Stimulated activated CD8-positive, alpha-beta memory T cell treated with anti-CD3 and anti-CD28 coated beads, Interleukin-7, amount 100 ng/mL, for 4 hours (primary cell): Measurements from ENCODE around the gene SLC35F5.
"Not testable (repeated sequence)": the region's sequence is repeated elsewhere in the genome, so short reads cannot be mapped to it uniquely, and the experiment has no call there.

Experiments used
- DNase-seq, 2 donors: peaks; one replicate each; pipeline ENCODE4 v3.0.0-alpha.2; 2020; ENCODE audit warnings: low read depth in 2 of 2

SLC35F5 gene

GRCh38 chr2:113755835-113756354 lies 547 bp downstream of the SLC35F5 start:
- DNase-seq: peak in 1 of 2 donors; percentile 40

GRCh38 chr2:113755035-113755834 lies 1.2 kb downstream of the SLC35F5 start:
- DNase-seq: no peak

- DNase-seq: no peak
These were observed 2.3 kb downstream of the SLC35F5 start for GRCh38 chr2:113754160-113754559.

GRCh38 chr2:113750385-113750784 lies 6.1 kb downstream of the SLC35F5 start:
- no peak for DNase-seq

DNA sequence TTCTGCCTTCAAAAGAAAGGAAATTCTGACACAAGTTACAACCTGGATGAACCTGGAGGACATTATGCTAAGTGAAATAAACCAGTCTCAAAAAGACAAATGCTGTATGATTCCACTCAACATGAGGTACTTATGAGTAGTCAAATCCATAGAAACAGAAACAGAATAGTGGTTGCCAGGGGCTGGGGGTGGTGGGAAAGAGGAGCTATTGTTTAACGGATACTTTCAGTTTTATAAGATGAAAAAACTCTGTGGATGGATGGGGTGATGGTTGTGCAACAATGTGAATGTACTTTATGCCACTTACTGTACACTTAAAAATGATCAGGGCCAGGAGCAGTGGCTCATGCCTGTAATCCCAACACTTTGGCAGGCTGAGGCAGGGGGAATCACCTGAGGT lies 15.4 kb downstream of the SLC35F5 start:
- no peak for DNase-seq

- no peak for DNase-seq
These were observed 16.6 kb downstream of the SLC35F5 start for GRCh38 chr2:113739849-113740248.

DNA sequence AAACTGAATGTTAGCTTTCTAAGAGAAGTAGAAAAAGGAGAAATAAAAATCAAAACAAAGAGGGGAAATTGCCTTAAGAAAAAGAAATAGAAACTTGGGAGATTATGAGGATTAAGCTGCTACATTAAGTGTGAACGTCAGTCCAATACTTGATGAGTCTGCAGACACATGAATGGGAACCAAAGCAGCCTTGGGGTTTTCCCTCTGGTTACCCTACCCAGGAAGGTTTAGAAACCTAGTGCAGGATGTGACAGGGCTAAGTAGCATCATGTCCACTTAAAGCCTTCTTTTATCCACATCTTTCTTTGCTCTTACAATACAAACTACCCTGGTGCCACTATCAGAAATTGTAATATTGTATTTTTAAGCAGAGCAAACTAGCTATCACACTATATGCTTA lies 22.3 kb downstream of the SLC35F5 start:
- DNase-seq: no peak

DNA sequence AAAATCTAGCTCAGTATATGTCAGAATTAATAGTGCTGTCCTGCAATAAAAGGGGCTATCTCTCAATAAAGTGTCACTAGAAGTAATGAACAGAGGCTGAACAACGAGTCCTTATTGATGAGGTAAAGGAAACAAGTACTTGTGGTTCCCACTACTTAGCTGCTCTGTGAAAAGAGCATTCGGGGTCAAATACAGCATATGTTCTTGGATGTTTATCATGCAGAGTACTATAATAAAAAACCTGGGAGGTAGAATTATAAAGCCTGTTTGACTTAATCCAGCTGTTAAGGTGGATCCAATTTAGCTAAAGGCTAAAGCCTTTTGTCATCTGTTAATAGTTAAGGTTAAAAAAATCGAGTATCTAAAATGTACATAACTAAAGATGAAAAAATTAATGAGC lies 32.4 kb downstream of the SLC35F5 start:
- DNase-seq: no peak

DNA sequence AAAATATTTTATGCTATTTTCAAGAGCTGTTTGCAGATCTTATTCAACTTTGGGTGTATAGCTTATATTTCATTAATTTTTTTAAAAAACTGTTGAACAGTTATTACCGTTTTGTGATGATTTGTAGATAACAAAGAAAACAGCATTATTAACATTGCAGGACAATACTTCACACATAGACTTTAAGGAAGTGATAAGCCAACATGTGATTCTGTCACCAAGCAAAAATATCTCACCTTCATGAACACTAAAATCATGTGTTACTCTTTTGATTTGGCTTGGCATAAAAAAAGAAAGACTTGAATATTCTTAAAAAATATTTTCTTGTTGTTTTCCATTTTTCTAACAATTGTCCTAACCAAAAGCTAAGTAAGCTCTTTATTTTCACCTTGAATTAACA lies 33.0 kb downstream of the SLC35F5 start:
- DNase-seq: no peak

GRCh38 chr2:113720167-113720566 lies 36.3 kb downstream of the SLC35F5 start:
- DNase-seq: no peak

DNA sequence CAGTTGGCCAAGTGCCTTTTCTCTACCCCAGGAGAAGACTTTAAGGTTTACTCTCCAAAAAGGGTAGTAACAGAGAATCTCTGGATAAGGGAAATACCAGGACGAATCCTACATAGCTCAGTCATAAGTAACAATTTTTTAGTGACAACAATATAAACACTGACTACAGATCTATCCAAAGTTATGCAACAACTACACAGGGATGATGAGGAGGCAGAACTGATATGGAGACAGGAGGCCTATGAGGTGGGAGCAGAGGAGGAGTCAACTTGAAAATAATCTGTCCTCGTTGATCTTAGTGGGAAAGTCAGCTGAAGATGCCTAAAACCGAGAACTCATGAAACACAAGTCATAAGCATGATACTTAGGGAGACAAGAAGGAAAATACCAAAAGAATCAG lies 40.2 kb downstream of the SLC35F5 start:
- no peak for DNase-seq

DNA sequence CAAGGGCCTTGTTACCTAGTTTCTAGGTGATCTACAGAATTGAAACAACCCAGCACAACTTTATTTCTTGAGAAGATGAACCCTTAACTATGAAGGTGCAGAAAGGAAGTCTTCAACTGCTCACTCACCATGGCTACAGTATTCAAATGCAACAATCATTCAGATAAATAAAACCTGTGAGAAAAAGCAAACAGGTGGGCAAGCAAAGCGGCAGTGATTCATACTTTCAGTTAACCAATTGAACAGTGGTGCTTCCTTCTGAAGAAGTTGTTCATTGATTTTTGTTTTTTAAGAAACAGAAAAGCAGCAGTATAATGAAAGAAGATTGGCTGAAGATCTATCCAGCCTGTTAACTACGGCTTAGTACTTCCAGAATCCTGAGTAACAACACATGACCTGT lies 43.5 kb downstream of the SLC35F5 start:
- DNase-seq: no peak

- no peak for DNase-seq
These were observed 44.6 kb downstream of the SLC35F5 start for GRCh38 chr2:113711851-113712250.

- DNase-seq: no peak
These were observed 47.4 kb downstream of the SLC35F5 start for GRCh38 chr2:113709022-113709421.

- no peak for DNase-seq
These were observed 49.3 kb downstream of the SLC35F5 start for GRCh38 chr2:113707106-113707505.

- no peak for DNase-seq
These were observed 50.4 kb downstream of the SLC35F5 start for GRCh38 chr2:113705982-113706523.

DNA sequence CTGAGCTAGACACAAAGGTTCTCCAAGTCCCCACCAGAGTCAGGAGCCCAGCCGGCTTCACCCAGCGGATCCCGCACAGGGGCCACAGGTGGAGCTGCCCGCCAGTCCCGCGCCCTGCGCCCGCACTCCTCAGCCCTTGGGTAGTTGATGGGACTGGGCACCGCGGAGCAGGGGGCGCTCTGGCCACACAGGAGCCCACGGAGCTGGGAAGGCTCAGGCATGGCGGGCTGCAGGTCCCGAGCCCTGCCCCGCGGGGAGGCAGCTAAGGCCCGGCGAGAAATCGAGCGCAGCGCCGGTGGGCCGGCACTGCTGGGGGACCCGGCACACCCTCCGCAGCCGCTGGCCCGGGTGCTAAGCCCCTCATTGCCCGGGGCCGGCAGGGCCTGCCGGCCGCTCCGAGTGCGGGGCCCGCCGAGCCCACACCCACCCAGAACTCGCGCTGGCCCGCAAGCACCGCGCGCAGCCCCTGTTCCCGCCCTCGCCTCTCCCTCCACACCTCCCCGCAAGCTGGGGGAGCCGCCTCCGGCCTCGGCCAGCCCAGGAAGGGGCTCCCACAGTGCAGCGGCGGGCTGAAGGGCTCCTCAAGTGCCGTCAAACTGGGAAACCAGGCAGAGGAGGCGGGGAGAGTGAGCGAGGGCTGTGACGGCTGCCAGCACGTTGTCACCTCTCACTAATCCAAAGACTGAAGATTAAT lies 52.0 kb downstream of the SLC35F5 start:
- not testable (repeated sequence) for DNase-seq

- no peak for DNase-seq
These were observed 52.8 kb downstream of the SLC35F5 start for GRCh38 chr2:113703386-113704299.

DNA sequence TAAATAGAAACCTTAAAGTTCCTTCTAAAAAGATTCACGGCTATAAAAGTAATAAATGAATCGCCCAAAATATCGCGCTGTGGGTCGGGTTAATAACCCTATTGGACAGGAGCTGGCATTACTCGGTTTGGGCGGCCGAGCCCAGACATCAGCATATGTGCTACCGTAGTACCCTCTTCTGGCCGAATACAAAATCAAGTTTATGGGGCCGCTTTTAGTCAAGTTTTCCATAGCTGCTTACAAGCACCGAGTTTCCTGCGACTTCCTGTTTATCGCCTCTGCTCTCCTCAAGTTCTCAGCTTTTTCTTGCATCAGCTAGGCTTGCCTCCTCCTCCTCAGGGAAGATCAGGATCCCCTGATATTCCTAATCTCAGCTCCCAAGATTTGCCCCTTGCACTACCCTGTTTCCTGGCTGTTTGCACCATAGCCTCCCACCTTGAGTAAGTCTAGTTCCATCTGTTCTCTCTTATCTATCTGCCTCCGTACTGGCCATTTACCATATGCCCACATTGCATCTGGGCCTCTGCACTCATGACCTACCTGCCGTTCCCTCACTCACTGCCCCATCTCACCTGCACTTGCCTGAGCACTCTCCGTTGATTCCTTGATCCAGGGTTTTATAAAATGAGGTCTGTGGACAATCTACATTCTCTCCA lies 56.1 kb downstream of the SLC35F5 start:
- peak; percentile 13 to 29 for DNase-seq

GRCh38 chr2:113698892-113699447 lies 57.5 kb downstream of the SLC35F5 start:
- no peak for DNase-seq

DNA sequence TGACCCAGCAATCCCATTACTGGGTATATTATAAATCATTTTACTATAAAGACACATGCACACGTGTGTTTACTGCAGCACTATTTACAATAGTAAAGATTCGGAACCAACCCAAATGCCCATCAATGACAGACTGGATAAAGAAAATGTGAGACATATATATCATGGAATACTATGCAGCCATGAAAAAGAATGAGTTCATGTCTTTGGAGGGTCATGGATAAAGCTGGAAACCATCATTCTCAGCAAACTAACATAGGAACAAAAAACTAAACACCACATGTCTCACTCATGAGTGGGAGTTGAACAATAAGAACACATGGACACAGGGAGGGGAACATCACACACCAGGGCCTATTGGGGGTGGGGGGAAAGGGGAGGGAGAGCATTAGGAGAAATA lies 58.2 kb downstream of the SLC35F5 start:
- DNase-seq: not testable (repeated sequence)
